A549 (cell line): ENCODE measurements around the gene PTCD2. TPM values are rescaled to one million over a fixed set of nuclear protein-coding genes. Genes with fewer than 3 reads are reported as not detected.

ENCODE experiments used
- ATAC-seq, 2 experiments: fragments of 200-7000 bp in 1 of 2; fragments of >200 bp in 1 of 2; cut with Nextera tagmentation in 1 of 2; cut with Tn5 transposase in 1 of 2; 3 replicates each; pipeline versions ENCODE4 v1.8.0 to v1.9.1; 2018 to 2020; ENCODE audit warnings: mild to moderate bottlenecking in 1 of 2, moderate library complexity in 1 of 2
- CTCF ChIA-PET: fragments of 300-600 bp; sonication (Branson Sonifier 250); formaldehyde crosslinking; extraction: SDS; loops from one replicate; lab custom pipeline; 2021; ENCODE audit warnings: antibody characterized with exemption, inconsistent platforms; lab: Yijun Ruan, JAX
- POLR2A ChIA-PET: fragments of 350-600 bp; formaldehyde crosslinking; extraction: SDS; loops from one replicate; lab custom pipeline; 2021; ENCODE audit warnings: antibody characterized with exemption, inconsistent platforms; lab: Yijun Ruan, JAX
- DNase-seq, 2 experiments: peaks; one replicate each; pipeline versions ENCODE4 v3.0.0 to v3.0.0-alpha.2; 2011 to 2016; ENCODE audit warnings: low read depth in 1 of 2, low spot score in 1 of 2
- FAIRE-seq: peaks from 2 replicates; lab custom pipeline; 2011; peaks lifted over from hg19 to GRCh38; lab: Jason Lieb, UNC
- H3K27ac ChIP-seq, 2 experiments: fragments of >200 bp; sonication (Bioruptor Twin); formaldehyde crosslinking; 3 replicates each; pipeline ENCODE4 v1.5.1; 2016 to 2017
- H3K4me1 ChIP-seq: fragments of >200 bp; sonication (Bioruptor Twin); formaldehyde crosslinking; 3 replicates; pipeline ENCODE4 v1.6.1; 2016
- H3K4me2 ChIP-seq: fragments of >200 bp; sonication (Bioruptor Twin); formaldehyde crosslinking; 3 replicates; pipeline ENCODE4 v1.6.1; 2016
- H3K4me3 ChIP-seq: fragments of >200 bp; sonication (Bioruptor Twin); formaldehyde crosslinking; 3 replicates; pipeline ENCODE4 v1.5.1; 2016
- H3K9me3 ChIP-seq: fragments of >200 bp; sonication (Bioruptor Twin); formaldehyde crosslinking; 3 replicates; pipeline ENCODE4 v1.6.1; 2016
- CHD4 ChIP-seq: fragments of 200-600 bp; sonication (generic); IDR thresholded peaks from 2 replicates; pipeline ENCODE4 v1.6.1; 2016; ENCODE audit warnings: antibody characterized with exemption, mild to moderate bottlenecking, borderline replicate concordance
- ESRRA ChIP-seq: fragments of 150-350 bp; IDR thresholded peaks from 2 replicates; pipeline ENCODE4 v1.6.1; 2014; ENCODE audit warnings: mild to moderate bottlenecking, low read length, borderline replicate concordance
- FOSL2 ChIP-seq, 2 experiments: fragments of 450-650 bp in 1 of 2; fragments of >200 bp in 1 of 2; sonication (Bioruptor Twin) in 1 of 2; formaldehyde crosslinking; IDR thresholded peaks; 2 replicates each; pipeline versions ENCODE4 v1.5.0 to v1.6.1; 2016 to 2020; ENCODE audit warnings: mild to moderate bottlenecking in 1 of 2, moderate library complexity in 1 of 2
- GATA3 ChIP-seq: IDR thresholded peaks from 2 replicates; pipeline ENCODE4 v1.6.1; 2012; ENCODE audit warnings: borderline replicate concordance
- HOXA7 ChIP-seq: fragments of 250-450 bp; sonication (Bioruptor Pico); IDR thresholded peaks from 2 replicates; pipeline ENCODE4 v1.5.0; 2020; ENCODE audit warnings: mild to moderate bottlenecking, moderate library complexity
- HOXB13 ChIP-seq: fragments of 250-450 bp; sonication (Bioruptor Pico); IDR thresholded peaks from 2 replicates; pipeline ENCODE4 v1.5.0; 2020; ENCODE audit warnings: low read depth, mild to moderate bottlenecking, moderate library complexity
- KDM1A ChIP-seq: fragments of 200-600 bp; sonication (generic); IDR thresholded peaks from 2 replicates; pipeline ENCODE4 v1.6.1; 2016; ENCODE audit warnings: low read depth, mild to moderate bottlenecking
- MYC ChIP-seq: IDR thresholded peaks from 2 replicates; pipeline ENCODE4 v1.6.1; 2012; ENCODE audit warnings: mild to moderate bottlenecking, inconsistent platforms, low read length, improper control_type of control experiment, borderline replicate concordance
- NFE2L2 ChIP-seq: fragments of 150-350 bp; conservative IDR thresholded peaks from 2 replicates; pipeline ENCODE4 v1.6.1; 2014; ENCODE audit warnings: low read length
- POLR2A ChIP-seq: IDR thresholded peaks from 2 replicates; pipeline ENCODE4 v1.6.1; 2012; ENCODE audit warnings: mild to moderate bottlenecking, low read length
- RCOR1 ChIP-seq: fragments of 150-350 bp; IDR thresholded peaks from 2 replicates; pipeline ENCODE4 v1.6.1; 2014; ENCODE audit warnings: antibody characterized with exemption, low read length, low read depth
- RFX5 ChIP-seq: fragments of 450-650 bp; IDR thresholded peaks from 2 replicates; pipeline ENCODE4 v1.7.1; 2014; ENCODE audit warnings: antibody characterized with exemption, mild to moderate bottlenecking, moderate library complexity
- ZFP36 ChIP-seq: fragments of 450-650 bp; IDR thresholded peaks from 2 replicates; pipeline ENCODE4 v1.6.1; 2014; ENCODE audit warnings: borderline replicate concordance; ENCODE audit not compliant: partially characterized antibody
- WGBS: methylation state at CpG from one replicate; pipeline ENCODE4 v1.1.6; 2017; ENCODE audit errors: missing lambda C conversion rate; 5-methylcytosine and 5-hydroxymethylcytosine counted together
- polyA plus RNA-seq, 4 experiments: library from polyadenylated mRNA; depleted of rRNA in 3 of 4; stranded (reverse); fragments of >200 nt; fragmentation: RNase III in 1 of 4; extraction: RNeasy Plus Mini Kit Qiagen cat#74134 plus additional on column Dnase treatment in 1 of 4; gene quantifications; 2 replicates in 3 of 4; 3 replicates in 1 of 4; pipeline ENCODE4 v1.2.3, GENCODE V29; 2011 to 2017
- TF ChIP-seq, protein P1 (sequence below): fragments of 250-450 bp; sonication (Bioruptor Pico); IDR thresholded peaks from 2 replicates; pipeline ENCODE4 v1.5.0; 2020; ENCODE audit warnings: low read depth, mild to moderate bottlenecking, moderate library complexity
- TF ChIP-seq, protein P2 (sequence below): IDR thresholded peaks from 2 replicates; pipeline ENCODE4 v1.6.1; 2012; ENCODE audit warnings: low read depth, borderline replicate concordance

Gene PTCD2
- polyA plus RNA-seq, 2 of the 4 experiments (the other 2 are of a cell fraction) = 13.2 to 31.1 TPM

DNA sequence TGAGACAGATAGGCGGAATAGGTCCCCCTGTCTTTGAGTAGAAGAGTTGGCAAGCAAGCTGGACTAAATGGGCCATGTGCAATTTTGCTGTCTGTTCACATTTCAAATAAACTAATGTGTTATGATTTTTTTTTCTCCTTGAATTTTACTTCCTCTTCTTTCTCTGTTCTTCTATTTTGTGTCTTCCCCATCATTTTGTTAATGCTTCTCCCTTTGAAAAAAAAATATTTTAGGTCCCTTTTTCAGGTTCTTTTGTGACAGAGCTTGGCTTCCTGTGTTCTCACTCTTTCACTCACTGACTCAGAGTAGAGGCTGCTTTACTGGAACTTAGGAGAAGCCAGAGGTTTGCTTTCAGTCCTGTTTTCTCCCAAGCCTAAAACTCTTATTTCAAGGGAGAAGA, 48.1 kb downstream of the PTCD2 start:
- ATAC-seq (no peak), FAIRE-seq (no peak), DNase-seq (no peak)
- ChIA-PET POLR2A (interaction anchor here (1.6 kb wide), 1 partner anchor 451 kb away, joined by 5 read pairs; no protein-coding TSS in a partner anchor), CTCF (interaction anchor here (0.7 to 2.2 kb wide), 5 partner anchors 11 to 451 kb away, joined by 3 to 12 read pairs (median 4); no protein-coding TSS in a partner anchor)
- no peak for TF ChIP-seq POLR2A
- H3K27ac ChIP-seq = peak overlapping the region in 1 of 2 experiments; percentile 41; a peak in 2 of 6 replicates
- 91% methylated on average over 1 of the region's 1 CpG for WGBS
- H3K4me1 ChIP-seq = peaks cover 21% of the 10 kb centered on the region
- H3K4me2 ChIP-seq = no peak overlapping the region
- no peak overlapping the region for H3K4me3 ChIP-seq
- H3K9me3 ChIP-seq = no peaks in the 10 kb centered on the region

DNA sequence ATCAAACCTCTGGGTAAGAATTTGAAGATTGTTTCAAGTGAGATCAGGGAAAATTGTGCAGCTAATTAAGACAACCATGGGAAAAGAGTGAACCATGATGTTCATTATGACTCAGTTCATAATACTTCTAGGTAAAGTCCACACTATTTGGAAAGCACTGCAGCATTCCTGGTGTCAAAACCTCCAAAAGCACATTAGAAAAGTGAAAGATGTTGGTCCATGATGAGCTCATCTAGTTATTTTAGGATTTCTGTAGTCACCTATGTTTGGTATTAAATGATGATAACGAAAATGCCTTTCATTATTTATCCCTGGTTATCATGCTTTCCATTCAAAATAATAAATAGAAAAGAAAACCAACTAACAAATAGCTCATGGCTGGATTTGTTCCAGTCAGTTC, 49.1 kb downstream of the PTCD2 start:
- TF ChIP-seq, protein P1, sequence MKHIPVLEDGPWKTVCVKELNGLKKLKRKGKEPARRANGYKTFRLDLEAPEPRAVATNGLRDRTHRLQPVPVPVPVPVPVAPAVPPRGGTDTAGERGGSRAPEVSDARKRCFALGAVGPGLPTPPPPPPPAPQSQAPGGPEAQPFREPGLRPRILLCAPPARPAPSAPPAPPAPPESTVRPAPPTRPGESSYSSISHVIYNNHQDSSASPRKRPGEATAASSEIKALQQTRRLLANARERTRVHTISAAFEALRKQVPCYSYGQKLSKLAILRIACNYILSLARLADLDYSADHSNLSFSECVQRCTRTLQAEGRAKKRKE = no peak
- TF ChIP-seq ESRRA = no peak
- H3K4me3 ChIP-seq = no peak overlapping the region
- FAIRE-seq (no peak), ATAC-seq (no peak), DNase-seq (no peak)
- H3K4me2 ChIP-seq = no peak overlapping the region
- H3K27ac ChIP-seq = no peak overlapping the region
- 72% methylated on average over 1 of the region's 1 CpG for WGBS
- CTCF ChIA-PET = interaction anchor here (1.1 to 2.2 kb wide), 2 partner anchors 8 to 450 kb away, joined by 4 to 12 read pairs; no protein-coding TSS in a partner anchor
- H3K4me1 ChIP-seq = peaks cover 11% of the 10 kb centered on the region
- no peaks in the 10 kb centered on the region for H3K9me3 ChIP-seq
- POLR2A ChIA-PET = interaction anchor here (1.6 kb wide), 1 partner anchor 450 kb away, joined by 5 read pairs; no protein-coding TSS in a partner anchor

DNA sequence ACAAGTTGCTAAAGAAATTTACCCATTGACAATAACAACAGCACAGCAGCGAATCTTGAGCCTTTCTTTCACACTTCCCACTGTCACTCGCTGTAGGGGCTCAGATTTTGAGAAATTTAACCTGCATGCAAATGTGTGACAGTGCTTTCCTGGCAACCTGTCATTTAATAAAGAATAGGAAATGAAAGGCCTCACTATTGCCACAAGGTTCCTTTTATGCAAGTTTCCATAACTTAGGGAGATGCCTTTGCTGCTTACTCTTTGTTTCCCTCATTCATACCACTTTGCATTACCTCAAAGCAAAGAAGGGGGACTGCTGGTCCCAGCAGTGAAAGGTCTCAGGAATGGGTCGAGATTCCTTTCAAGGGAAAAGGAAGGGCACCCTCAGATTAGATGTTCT, 49.5 kb downstream of the PTCD2 start:
- DNase-seq (no peak), ATAC-seq (no peak), FAIRE-seq (no peak)
- Histone ChIP-seq H3K4me3 (no peak overlapping the region), H3K4me1 (peaks cover 11% of the 10 kb centered on the region), H3K4me2 (no peak overlapping the region), H3K9me3 (no peaks in the 10 kb centered on the region), H3K27ac (0 out of 6 replicates have a peak overlapping the region, but pooled peaks of 1 of the 2 experiments have one; percentile 11)
- CTCF ChIA-PET = interaction anchor here (0.9 to 2.2 kb wide), 3 partner anchors 8 to 449 kb away, joined by 3 to 12 read pairs (median 4); no protein-coding TSS in a partner anchor
- TF ChIP-seq HOXA7 = no peak
- no peak for TF ChIP-seq KDM1A
- no peak for TF ChIP-seq NFE2L2
- no peak for TF ChIP-seq RFX5
- POLR2A ChIA-PET = interaction anchor here (1.6 kb wide), 1 partner anchor 449 kb away, joined by 5 read pairs; no protein-coding TSS in a partner anchor
- WGBS = 87% methylated on average over 3 of the region's 3 CpGs

DNA sequence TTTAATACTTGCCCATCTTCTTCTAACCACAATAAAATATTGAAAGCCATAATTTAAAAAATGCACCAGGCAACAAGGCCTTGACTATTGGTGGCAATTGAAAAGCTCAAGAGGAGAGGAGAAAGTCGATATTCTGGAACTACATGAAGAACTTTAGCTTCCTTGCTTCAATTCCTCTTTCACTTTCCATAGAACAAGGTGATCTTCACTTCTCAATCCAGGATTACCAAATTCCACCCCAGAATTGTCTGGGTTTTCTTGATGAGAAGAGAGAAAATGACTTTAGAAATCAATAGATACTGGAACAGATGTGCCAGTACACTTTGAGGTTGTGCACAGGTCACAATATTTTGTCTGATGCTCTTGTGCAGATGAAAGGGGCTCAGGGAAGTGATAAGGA, 52.2 kb downstream of the PTCD2 start:
- H3K27ac ChIP-seq = peak overlapping the region in 1 of 2 experiments; percentile 28; a peak in 1 of 6 replicates
- H3K9me3 ChIP-seq = no peaks in the 10 kb centered on the region
- H3K4me1 ChIP-seq = no peaks in the 10 kb centered on the region
- H3K4me3 ChIP-seq = no peak overlapping the region
- ChIA-PET CTCF (interaction anchor here (1.1 to 1.6 kb wide), 3 partner anchors 11 to 152 kb away, joined by 3 to 6 read pairs (median 4); no protein-coding TSS in a partner anchor), POLR2A (no interaction called here)
- H3K4me2 ChIP-seq = no peak overlapping the region
- FAIRE-seq = no peak
- no peak for TF ChIP-seq HOXB13 (CRISPR knock-in tag)
- no peak for TF ChIP-seq RCOR1
- TF ChIP-seq FOSL2 (IDR thresholded peaks at IDR 0.05) = no peak
- no peak for TF ChIP-seq FOSL2 (CRISPR knock-in tag; IDR thresholded peaks at IDR 0.05)
- TF ChIP-seq, protein P2, sequence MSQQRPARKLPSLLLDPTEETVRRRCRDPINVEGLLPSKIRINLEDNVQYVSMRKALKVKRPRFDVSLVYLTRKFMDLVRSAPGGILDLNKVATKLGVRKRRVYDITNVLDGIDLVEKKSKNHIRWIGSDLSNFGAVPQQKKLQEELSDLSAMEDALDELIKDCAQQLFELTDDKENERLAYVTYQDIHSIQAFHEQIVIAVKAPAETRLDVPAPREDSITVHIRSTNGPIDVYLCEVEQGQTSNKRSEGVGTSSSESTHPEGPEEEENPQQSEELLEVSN = no peak
- TF ChIP-seq RFX5 = no peak
- TF ChIP-seq MYC = no peak
- TF ChIP-seq CHD4 = no peak
- TF ChIP-seq ZFP36 = no peak
- TF ChIP-seq GATA3 = no peak
- no peak for ATAC-seq
- 75% methylated on average over 1 of the region's 1 CpG for WGBS
- DNase-seq = no peak
